HepG2 (cell line): ENCODE results near the gene TUBB3. TPM values are rescaled to one million over a fixed set of nuclear protein-coding genes. Genes with fewer than 3 reads are reported as not detected.

Source experiments
- ARNT2 ChIP-seq: sonication (generic); formaldehyde crosslinking; IDR thresholded peaks from 2 replicates; pipeline ENCODE4 v1.8.0; 2022; ENCODE audit warnings: mild to moderate bottlenecking, low read depth, missing genetic modification reagents, moderate library complexity
- CAMTA2 ChIP-seq: sonication (generic); formaldehyde crosslinking; IDR thresholded peaks from 2 replicates; pipeline ENCODE4 v1.4.0; 2020; ENCODE audit warnings: mild to moderate bottlenecking, missing genetic modification reagents, borderline replicate concordance
- FOXA1 ChIP-seq, 2 experiments: fragments of 450-650 bp in 1 of 2; sonication (generic) in 1 of 2; formaldehyde crosslinking in 1 of 2; IDR thresholded peaks; 2 replicates each; pipeline versions ENCODE4 v1.4.0 to v1.6.1; 2016 to 2020; ENCODE audit warnings: missing genetic modification reagents in 1 of 2
- MEF2D ChIP-seq: sonication (generic); formaldehyde crosslinking; IDR thresholded peaks from 2 replicates; pipeline ENCODE4 v1.5.1; 2020; ENCODE audit warnings: mild to moderate bottlenecking, missing genetic modification reagents
- PLRG1 ChIP-seq: fragments of 450-650 bp; conservative IDR thresholded peaks from 2 replicates; pipeline ENCODE4 v1.6.1; 2016
- SALL2 ChIP-seq: sonication (generic); formaldehyde crosslinking; IDR thresholded peaks from 2 replicates; pipeline ENCODE4 v1.8.1; 2023; ENCODE audit warnings: mild to moderate bottlenecking, missing genetic modification reagents, inconsistent platforms
- SOX5 ChIP-seq: IDR thresholded peaks from 2 replicates; pipeline ENCODE4 v1.6.1; 2016; ENCODE audit warnings: borderline replicate concordance
- SP5 ChIP-seq: IDR thresholded peaks from 2 replicates; pipeline ENCODE4 v1.6.1; 2016; ENCODE audit warnings: low read depth, borderline replicate concordance
- SSRP1 ChIP-seq: IDR thresholded peaks from 2 replicates; pipeline ENCODE4 v1.6.1; 2016; ENCODE audit warnings: control low read depth
- ZBTB1 ChIP-seq: sonication (generic); formaldehyde crosslinking; IDR thresholded peaks from 2 replicates; pipeline ENCODE4 v1.4.0; 2020; ENCODE audit warnings: missing genetic modification reagents, borderline replicate concordance
- ZBTB7B ChIP-seq: sonication (generic); formaldehyde crosslinking; IDR thresholded peaks from 2 replicates; pipeline ENCODE4 v1.4.0; 2020; ENCODE audit warnings: missing genetic modification reagents
- ZNF12 ChIP-seq: sonication (generic); formaldehyde crosslinking; IDR thresholded peaks from 2 replicates; pipeline ENCODE4 v1.5.0; 2020; ENCODE audit warnings: missing genetic modification reagents
- ZNF17 ChIP-seq: sonication (generic); formaldehyde crosslinking; IDR thresholded peaks from 2 replicates; pipeline ENCODE4 v1.5.0; 2020; ENCODE audit warnings: mild to moderate bottlenecking, missing genetic modification reagents
- ZNF33A ChIP-seq: sonication (generic); formaldehyde crosslinking; IDR thresholded peaks from 2 replicates; pipeline ENCODE4 v1.5.1; 2020; ENCODE audit warnings: missing genetic modification reagents, mild to moderate bottlenecking, moderate library complexity, borderline replicate concordance
- ZNF343 ChIP-seq: sonication (generic); formaldehyde crosslinking; IDR thresholded peaks from 2 replicates; pipeline ENCODE4 v1.4.0; 2020; ENCODE audit warnings: mild to moderate bottlenecking, missing genetic modification reagents
- ZNF607 ChIP-seq: sonication (generic); formaldehyde crosslinking; IDR thresholded peaks from 2 replicates; pipeline ENCODE4 v1.5.1; 2020; ENCODE audit warnings: missing genetic modification reagents, mild to moderate bottlenecking, borderline replicate concordance
- ZNF678 ChIP-seq: sonication (generic); formaldehyde crosslinking; IDR thresholded peaks from 2 replicates; pipeline ENCODE4 v1.4.0; 2020; ENCODE audit warnings: mild to moderate bottlenecking, missing genetic modification reagents
- ZNF850 ChIP-seq: sonication (generic); formaldehyde crosslinking; conservative IDR thresholded peaks from 2 replicates; pipeline ENCODE4 v1.9.0; 2021; ENCODE audit warnings: mild to moderate bottlenecking, missing genetic modification reagents
- ZZZ3 ChIP-seq: sonication (generic); formaldehyde crosslinking; IDR thresholded peaks from 2 replicates; pipeline ENCODE4 v1.4.0; 2020; ENCODE audit warnings: missing genetic modification reagents, mild to moderate bottlenecking, borderline replicate concordance
- polyA plus RNA-seq, 8 experiments: library from polyadenylated mRNA; depleted of rRNA in 3 of 8; stranded (reverse) in 7 of 8; unstranded in 1 of 8; fragments of >200 nt; fragmentation: Illumina TruSeq in 4 of 8; extraction: Trizol in 4 of 8; gene quantifications; 2 replicates each; pipeline versions ENCODE4 v1.2.1 to v1.2.3, GENCODE V29; 2011 to 2016; ENCODE audit warnings: low read depth in 4 of 8, missing spikeins in 1 of 8, mixed read lengths in 1 of 8; ENCODE audit not compliant: insufficient read depth in 1 of 8
- total RNA-seq, 5 experiments: library from RNA; depleted of rRNA; stranded (reverse); fragments of >200 nt; fragmentation: Illumina TruSeq; extraction: Trizol; gene quantifications; 2 replicates each; pipeline ENCODE4 v1.2.3, GENCODE V29; 2016; ENCODE audit warnings: low read depth in 1 of 5
- TF ChIP-seq, protein P1 (sequence below): sonication (generic); formaldehyde crosslinking; IDR thresholded peaks from 2 replicates; pipeline ENCODE4 v1.5.0; 2020; ENCODE audit warnings: mild to moderate bottlenecking, missing genetic modification reagents
- TF ChIP-seq, protein P2 (sequence below): sonication (generic); formaldehyde crosslinking; IDR thresholded peaks from 2 replicates; pipeline ENCODE4 v1.9.0; 2021; ENCODE audit warnings: missing genetic modification reagents, borderline replicate concordance
- TF ChIP-seq, protein P3 (sequence below): IDR thresholded peaks from 2 replicates; pipeline ENCODE4 v1.6.1; 2018; ENCODE audit warnings: missing genetic modification reagents
- TF ChIP-seq, protein P4 (sequence below): sonication (generic); formaldehyde crosslinking; IDR thresholded peaks from 2 replicates; pipeline ENCODE4 v1.8.1; 2023; ENCODE audit warnings: missing genetic modification reagents, mild to moderate bottlenecking, borderline replicate concordance

TUBB3 gene
- total and polyA plus RNA-seq, 2 of the 13 experiments (the other 11 are each of a cell fraction or from before 2014, with no cell fraction given), result 110 to 185 TPM

DNA sequence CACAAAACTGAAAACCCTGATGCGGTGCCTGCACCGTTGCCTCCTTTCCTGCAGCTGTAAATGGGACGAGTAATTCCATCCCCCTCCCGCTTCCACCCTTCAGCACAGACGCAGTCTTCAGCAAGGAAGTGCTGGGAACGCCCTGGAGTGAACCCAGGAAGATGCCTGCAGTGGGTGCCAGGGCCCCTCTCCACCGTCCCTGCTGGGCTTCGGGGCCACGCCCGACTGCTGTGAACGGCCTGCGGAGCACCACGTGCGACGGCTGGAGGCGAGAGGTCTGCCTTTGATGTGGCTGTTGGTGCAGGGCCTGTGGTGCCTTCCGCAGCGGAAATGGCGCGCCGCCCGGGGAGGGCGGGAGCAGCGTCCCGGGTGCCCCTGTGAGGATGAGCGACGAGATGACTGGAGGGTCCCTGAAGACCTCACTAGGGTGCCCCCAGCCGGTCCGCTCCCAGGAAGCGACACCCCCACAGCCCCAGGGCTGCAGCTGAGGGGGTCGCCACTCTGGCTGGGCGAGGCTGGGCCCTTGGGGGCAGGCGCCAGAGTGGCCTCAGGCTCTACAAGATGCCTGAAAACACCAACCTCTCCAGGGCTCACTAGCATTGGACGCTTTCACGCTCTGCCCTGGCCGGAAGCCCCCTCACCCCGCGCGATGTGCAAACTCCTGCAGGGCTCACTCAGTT, 5.2 kb upstream of the TUBB3 start (continued):
- TF ChIP-seq ZNF12 (CRISPR knock-in tag) (peak; percentile 89; the same call in 1 of the 2 replicates), ZNF17 (peak; percentile 69; the same call in 1 of the 2 replicates), ZNF33A (CRISPR knock-in tag) (no peak; the same call in 1 of the 2 replicates), ZBTB1 (CRISPR knock-in tag) (0 out of 2 replicates have a peak, but pooled peaks have one; percentile 85), SOX5 (CRISPR knock-in tag) (peak; percentile 87; the same call in 1 of the 2 replicates), ZNF607 (peak; percentile 99), PLRG1 (no peak), ZNF678 (CRISPR knock-in tag) (peak; percentile 99), FOXA1 (IDR thresholded peaks at IDR 0.05) (no peak), FOXA1 (CRISPR knock-in tag; IDR thresholded peaks at IDR 0.05) (peak; percentile 76), ZNF850 (peak; percentile 91; the same call in 1 of the 2 replicates), ZZZ3 (CRISPR knock-in tag) (peak; percentile 92), ARNT2 (CRISPR knock-in tag) (peak; percentile 100), SP5 (CRISPR knock-in tag) (peak; percentile 99), ZNF343 (peak; percentile 95), MEF2D (CRISPR knock-in tag) (peak; percentile 97), ZBTB7B (CRISPR knock-in tag) (peak; percentile 90), SALL2 (CRISPR knock-in tag) (peak; percentile 92), SSRP1 (peak; percentile 81; the same call in 1 of the 2 replicates), CAMTA2 (CRISPR knock-in tag) (no peak; the same call in 1 of the 2 replicates)
- TF ChIP-seq, protein P1, sequence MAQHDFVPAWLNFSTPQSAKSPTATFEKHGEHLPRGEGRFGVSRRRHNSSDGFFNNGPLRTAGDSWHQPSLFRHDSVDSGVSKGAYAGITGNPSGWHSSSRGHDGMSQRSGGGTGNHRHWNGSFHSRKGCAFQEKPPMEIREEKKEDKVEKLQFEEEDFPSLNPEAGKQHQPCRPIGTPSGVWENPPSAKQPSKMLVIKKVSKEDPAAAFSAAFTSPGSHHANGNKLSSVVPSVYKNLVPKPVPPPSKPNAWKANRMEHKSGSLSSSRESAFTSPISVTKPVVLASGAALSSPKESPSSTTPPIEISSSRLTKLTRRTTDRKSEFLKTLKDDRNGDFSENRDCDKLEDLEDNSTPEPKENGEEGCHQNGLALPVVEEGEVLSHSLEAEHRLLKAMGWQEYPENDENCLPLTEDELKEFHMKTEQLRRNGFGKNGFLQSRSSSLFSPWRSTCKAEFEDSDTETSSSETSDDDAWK (CRISPR knock-in tag), result no peak
- TF ChIP-seq, protein P2, sequence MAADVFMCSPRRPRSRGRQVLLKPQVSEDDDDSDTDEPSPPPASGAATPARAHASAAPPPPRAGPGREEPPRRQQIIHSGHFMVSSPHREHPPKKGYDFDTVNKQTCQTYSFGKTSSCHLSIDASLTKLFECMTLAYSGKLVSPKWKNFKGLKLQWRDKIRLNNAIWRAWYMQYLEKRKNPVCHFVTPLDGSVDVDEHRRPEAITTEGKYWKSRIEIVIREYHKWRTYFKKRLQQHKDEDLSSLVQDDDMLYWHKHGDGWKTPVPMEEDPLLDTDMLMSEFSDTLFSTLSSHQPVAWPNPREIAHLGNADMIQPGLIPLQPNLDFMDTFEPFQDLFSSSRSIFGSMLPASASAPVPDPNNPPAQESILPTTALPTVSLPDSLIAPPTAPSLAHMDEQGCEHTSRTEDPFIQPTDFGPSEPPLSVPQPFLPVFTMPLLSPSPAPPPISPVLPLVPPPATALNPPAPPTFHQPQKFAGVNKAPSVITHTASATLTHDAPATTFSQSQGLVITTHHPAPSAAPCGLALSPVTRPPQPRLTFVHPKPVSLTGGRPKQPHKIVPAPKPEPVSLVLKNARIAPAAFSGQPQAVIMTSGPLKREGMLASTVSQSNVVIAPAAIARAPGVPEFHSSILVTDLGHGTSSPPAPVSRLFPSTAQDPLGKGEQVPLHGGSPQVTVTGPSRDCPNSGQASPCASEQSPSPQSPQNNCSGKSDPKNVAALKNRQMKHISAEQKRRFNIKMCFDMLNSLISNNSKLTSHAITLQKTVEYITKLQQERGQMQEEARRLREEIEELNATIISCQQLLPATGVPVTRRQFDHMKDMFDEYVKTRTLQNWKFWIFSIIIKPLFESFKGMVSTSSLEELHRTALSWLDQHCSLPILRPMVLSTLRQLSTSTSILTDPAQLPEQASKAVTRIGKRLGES (CRISPR knock-in tag), result peak; percentile 96
- TF ChIP-seq, protein P3, sequence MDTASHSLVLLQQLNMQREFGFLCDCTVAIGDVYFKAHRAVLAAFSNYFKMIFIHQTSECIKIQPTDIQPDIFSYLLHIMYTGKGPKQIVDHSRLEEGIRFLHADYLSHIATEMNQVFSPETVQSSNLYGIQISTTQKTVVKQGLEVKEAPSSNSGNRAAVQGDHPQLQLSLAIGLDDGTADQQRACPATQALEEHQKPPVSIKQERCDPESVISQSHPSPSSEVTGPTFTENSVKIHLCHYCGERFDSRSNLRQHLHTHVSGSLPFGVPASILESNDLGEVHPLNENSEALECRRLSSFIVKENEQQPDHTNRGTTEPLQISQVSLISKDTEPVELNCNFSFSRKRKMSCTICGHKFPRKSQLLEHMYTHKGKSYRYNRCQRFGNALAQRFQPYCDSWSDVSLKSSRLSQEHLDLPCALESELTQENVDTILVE, result peak; percentile 95
- TF ChIP-seq, protein P4, sequence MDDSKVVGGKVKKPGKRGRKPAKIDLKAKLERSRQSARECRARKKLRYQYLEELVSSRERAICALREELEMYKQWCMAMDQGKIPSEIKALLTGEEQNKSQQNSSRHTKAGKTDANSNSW (CRISPR knock-in tag), result peak; percentile 97; the same call in 1 of the 2 replicates
